ENCODE measurements around the gene SCARF2. TPM values are rescaled to one million over a fixed set of nuclear protein-coding genes. Genes with fewer than 3 reads are reported as not detected.

Gene SCARF2
- total RNA-seq, 1 experiment from 2014 or later: 10.8 TPM

DNA sequence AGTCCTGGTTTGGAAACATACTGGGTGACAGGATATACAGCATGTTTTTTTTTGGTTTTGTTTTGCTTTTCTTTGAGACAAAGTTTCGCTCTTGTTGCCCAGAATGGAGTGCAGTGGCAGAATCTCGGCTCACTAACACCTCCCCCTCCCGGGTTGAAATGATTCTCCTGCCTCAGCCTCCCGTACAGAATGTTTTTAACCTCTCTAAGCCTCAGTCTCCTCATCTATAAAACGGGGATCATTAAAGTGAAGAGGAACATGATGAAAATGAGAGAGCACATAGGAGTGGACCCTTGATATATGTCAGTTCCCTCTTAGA lies 28.1 kb upstream of the SCARF2 start:
- H3K9ac ChIP-seq (ENCODE audit: extremely low read depth, insufficient read length, low read length): no peak overlapping the region
- Mint-ChIP-seq H3K4me3 (no peak overlapping the region), H3K4me1 (peaks cover 8 to 14% of the 10 kb centered on the region in 2 experiments), H3K27me3 (ENCODE audit: low read depth) (no peaks in the 10 kb centered on the region), H3K9me3 (no peaks in the 10 kb centered on the region), H3K27ac (no peak overlapping the region), H3K36me3 (ENCODE audit: insufficient read depth in 1 of 3, low read depth in 3 of 3) (peaks cover 3 to 18% (median 4%) of the 10 kb centered on the region in 3 experiments; a peak in 5 of 7 replicates)
- H4K91ac ChIP-seq (ENCODE audit: insufficient read length, low read depth, low read length): no peak overlapping the region
- no peak overlapping the region for H3K23ac ChIP-seq (ENCODE audit: insufficient read length, low read depth, low read length)
- no CpG with 5 or more reads among the region's 5 CpGs for WGBS (ENCODE audit: extremely low coverage, insufficient read length, low lambda C conversion rate)
- no peaks in the 10 kb centered on the region for H3K9me3 ChIP-seq (ENCODE audit: control insufficient read depth, low read depth, low read length)
- H3K56ac ChIP-seq (ENCODE audit: insufficient read length, low read depth, low read length): no peak overlapping the region
- no peak for TF ChIP-seq CTCF (conservative IDR thresholded peaks at IDR 0.05)
- no peak overlapping the region for H2BK5ac ChIP-seq (ENCODE audit: insufficient read length, low read length)
- no peaks in the 10 kb centered on the region for H4K20me1 ChIP-seq (ENCODE audit: control insufficient read depth, insufficient read depth, insufficient read length)
- no peak for DNase-seq
- no peak overlapping the region for H2BK12ac ChIP-seq (ENCODE audit: insufficient read length, low read depth, low read length)
- H2BK15ac ChIP-seq (ENCODE audit: low read depth, low read length): no peak overlapping the region
- H3K79me2 ChIP-seq (ENCODE audit: insufficient read depth, low read length): no peaks in the 10 kb centered on the region
- no peak overlapping the region for H3K18ac ChIP-seq (ENCODE audit: insufficient read length, low read depth, low read length)
- no peak overlapping the region for H2BK20ac ChIP-seq (ENCODE audit: low read depth, low read length, poor library complexity, severe bottlenecking)
- H3K27ac ChIP-seq (ENCODE audit: insufficient read length, low read depth, low read length): no peak overlapping the region
- no peak overlapping the region for H4K8ac ChIP-seq (replicated peaks; ENCODE audit: insufficient read length, low read depth, low read length)
- peaks cover 3% of the 10 kb centered on the region; the same call in 1 of the 2 replicates for H3K4me1 ChIP-seq (ENCODE audit: insufficient read depth, low read length)
- H4K5ac ChIP-seq (ENCODE audit: insufficient read length, low read depth, low read length): no peak overlapping the region
- H3K27me3 ChIP-seq (ENCODE audit: insufficient read depth, low read length): no peaks in the 10 kb centered on the region
- no peak overlapping the region for H3K4ac ChIP-seq (ENCODE audit: low read depth, low read length)
- H2AFZ ChIP-seq (ENCODE audit: low read length): no peak overlapping the region
- no peaks in the 10 kb centered on the region for H3K23me2 ChIP-seq (ENCODE audit: insufficient read length, low read depth, low read length, poor library complexity, severe bottlenecking)
- no peak overlapping the region for H2BK120ac ChIP-seq (ENCODE audit: low read depth, low read length, poor library complexity, severe bottlenecking)
- no peak overlapping the region for H2AK5ac ChIP-seq (ENCODE audit: insufficient read length, low read length)
- H3K14ac ChIP-seq (ENCODE audit: insufficient read depth, low read length): no peak overlapping the region
- no peaks in the 10 kb centered on the region for H3K79me1 ChIP-seq (ENCODE audit: insufficient read depth, low read depth, low read length, poor library complexity, severe bottlenecking)
- no peak overlapping the region for H3T11ph ChIP-seq (ENCODE audit: low read length)
- no peak overlapping the region for H3K4me2 ChIP-seq (ENCODE audit: insufficient read depth, insufficient read length, low read length)
